ENCODE data around the gene HNRNPA1. TPM values are rescaled to one million over a fixed set of nuclear protein-coding genes. Genes with fewer than 3 reads are reported as not detected.

HNRNPA1 gene
- total and polyA plus RNA-seq, 9 of the 15 experiments (the other 6 are each of a cell fraction or from before 2014, with no cell fraction given), result 1,166 to 2,703 (median 1,815) TPM

DNA sequence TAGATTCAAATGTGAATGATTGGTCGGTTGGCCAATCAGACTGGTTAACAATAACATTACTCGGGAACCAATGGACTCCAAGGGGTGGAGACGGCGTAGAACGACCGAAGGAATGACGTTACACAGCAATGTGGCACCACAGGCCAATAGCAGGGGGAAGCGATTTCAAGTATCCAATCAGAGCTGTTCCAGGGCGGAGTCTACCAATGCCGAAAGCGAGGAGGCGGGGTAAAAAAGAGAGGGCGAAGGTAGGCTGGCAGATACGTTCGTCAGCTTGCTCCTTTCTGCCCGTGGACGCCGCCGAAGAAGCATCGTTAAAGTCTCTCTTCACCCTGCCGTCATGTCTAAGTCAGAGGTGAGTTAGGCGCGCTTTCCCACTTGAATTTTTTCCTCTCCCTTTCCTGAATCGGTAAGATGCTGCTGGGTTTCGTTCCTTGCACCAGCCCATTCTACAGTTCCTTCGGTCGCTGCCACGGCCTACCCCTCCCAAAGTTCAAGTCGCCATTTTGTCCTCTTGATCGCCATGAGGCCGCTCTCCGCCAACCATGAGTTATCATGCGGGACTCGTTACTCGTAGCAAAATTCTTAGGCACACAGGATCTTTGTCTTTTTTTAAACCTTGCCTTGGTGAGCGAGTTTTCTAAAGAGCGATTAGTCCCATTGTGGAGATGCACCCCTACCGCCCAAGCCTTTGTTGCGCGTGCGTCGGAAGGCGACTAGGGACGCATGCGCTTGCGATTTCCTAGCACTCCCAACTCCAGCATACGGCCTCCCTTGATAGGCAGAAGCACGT lies at the start of gene HNRNPA1 (continued):
- TF ChIP-seq CBX1 (IDR thresholded peaks at IDR 0.05; ENCODE audit: low read depth) (peak; percentile 27; the same call in 1 of the 2 replicates), MEF2A (IDR thresholded peaks at IDR 0.05; ENCODE audit: control insufficient read depth, low read depth, low read length) (no peak), ZC3H11A (IDR thresholded peaks at IDR 0.05; ENCODE audit: low read depth, low read length) (no peak), GTF2F1 (IDR thresholded peaks at IDR 0.05; ENCODE audit: low read depth, low read length) (peak; percentile 94), NR2C2 (CRISPR knock-in tag; IDR thresholded peaks at IDR 0.05) (peak; percentile 86), NR2C2 (tag; IDR thresholded peaks at IDR 0.05) (peak; percentile 87), TRIM28 (IDR thresholded peaks at IDR 0.05) (0 out of 2 replicates have a peak, but pooled peaks have one; percentile 39), SRSF3 (IDR thresholded peaks at IDR 0.05; ENCODE audit: insufficient read depth, low read length) (no peak), SMAD2 (IDR thresholded peaks at IDR 0.05; ENCODE audit: low read depth, low read length) (no peak), ZNF830 (CRISPR knock-in tag; IDR thresholded peaks at IDR 0.05) (peak; percentile 46; the same call in 1 of the 2 replicates), YBX1 (IDR thresholded peaks at IDR 0.05) (no peak), RFX5 (IDR thresholded peaks at IDR 0.05; ENCODE audit: low read depth, low read length) (no peak; the same call in 1 of the 2 replicates), CC2D1A (IDR thresholded peaks at IDR 0.05) (no peak)
- TF ChIP-seq, protein P1, sequence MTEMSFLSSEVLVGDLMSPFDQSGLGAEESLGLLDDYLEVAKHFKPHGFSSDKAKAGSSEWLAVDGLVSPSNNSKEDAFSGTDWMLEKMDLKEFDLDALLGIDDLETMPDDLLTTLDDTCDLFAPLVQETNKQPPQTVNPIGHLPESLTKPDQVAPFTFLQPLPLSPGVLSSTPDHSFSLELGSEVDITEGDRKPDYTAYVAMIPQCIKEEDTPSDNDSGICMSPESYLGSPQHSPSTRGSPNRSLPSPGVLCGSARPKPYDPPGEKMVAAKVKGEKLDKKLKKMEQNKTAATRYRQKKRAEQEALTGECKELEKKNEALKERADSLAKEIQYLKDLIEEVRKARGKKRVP (CRISPR knock-in tag; IDR thresholded peaks at IDR 0.05), result no peak
- TF ChIP-seq, protein P2, sequence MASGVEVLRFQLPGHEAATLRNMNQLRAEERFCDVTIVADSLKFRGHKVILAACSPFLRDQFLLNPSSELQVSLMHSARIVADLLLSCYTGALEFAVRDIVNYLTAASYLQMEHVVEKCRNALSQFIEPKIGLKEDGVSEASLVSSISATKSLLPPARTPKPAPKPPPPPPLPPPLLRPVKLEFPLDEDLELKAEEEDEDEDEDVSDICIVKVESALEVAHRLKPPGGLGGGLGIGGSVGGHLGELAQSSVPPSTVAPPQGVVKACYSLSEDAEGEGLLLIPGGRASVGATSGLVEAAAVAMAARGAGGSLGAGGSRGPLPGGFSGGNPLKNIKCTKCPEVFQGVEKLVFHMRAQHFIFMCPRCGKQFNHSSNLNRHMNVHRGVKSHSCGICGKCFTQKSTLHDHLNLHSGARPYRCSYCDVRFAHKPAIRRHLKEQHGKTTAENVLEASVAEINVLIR (CRISPR knock-in tag; IDR thresholded peaks at IDR 0.05), result peak; percentile 72
- TF ChIP-seq, protein P3, sequence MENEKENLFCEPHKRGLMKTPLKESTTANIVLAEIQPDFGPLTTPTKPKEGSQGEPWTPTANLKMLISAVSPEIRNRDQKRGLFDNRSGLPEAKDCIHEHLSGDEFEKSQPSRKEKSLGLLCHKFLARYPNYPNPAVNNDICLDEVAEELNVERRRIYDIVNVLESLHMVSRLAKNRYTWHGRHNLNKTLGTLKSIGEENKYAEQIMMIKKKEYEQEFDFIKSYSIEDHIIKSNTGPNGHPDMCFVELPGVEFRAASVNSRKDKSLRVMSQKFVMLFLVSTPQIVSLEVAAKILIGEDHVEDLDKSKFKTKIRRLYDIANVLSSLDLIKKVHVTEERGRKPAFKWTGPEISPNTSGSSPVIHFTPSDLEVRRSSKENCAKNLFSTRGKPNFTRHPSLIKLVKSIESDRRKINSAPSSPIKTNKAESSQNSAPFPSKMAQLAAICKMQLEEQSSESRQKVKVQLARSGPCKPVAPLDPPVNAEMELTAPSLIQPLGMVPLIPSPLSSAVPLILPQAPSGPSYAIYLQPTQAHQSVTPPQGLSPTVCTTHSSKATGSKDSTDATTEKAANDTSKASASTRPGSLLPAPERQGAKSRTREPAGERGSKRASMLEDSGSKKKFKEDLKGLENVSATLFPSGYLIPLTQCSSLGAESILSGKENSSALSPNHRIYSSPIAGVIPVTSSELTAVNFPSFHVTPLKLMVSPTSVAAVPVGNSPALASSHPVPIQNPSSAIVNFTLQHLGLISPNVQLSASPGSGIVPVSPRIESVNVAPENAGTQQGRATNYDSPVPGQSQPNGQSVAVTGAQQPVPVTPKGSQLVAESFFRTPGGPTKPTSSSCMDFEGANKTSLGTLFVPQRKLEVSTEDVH (IDR thresholded peaks at IDR 0.05; ENCODE audit: low read depth, partially characterized antibody), result peak; percentile 6
- TF ChIP-seq, protein P4, sequence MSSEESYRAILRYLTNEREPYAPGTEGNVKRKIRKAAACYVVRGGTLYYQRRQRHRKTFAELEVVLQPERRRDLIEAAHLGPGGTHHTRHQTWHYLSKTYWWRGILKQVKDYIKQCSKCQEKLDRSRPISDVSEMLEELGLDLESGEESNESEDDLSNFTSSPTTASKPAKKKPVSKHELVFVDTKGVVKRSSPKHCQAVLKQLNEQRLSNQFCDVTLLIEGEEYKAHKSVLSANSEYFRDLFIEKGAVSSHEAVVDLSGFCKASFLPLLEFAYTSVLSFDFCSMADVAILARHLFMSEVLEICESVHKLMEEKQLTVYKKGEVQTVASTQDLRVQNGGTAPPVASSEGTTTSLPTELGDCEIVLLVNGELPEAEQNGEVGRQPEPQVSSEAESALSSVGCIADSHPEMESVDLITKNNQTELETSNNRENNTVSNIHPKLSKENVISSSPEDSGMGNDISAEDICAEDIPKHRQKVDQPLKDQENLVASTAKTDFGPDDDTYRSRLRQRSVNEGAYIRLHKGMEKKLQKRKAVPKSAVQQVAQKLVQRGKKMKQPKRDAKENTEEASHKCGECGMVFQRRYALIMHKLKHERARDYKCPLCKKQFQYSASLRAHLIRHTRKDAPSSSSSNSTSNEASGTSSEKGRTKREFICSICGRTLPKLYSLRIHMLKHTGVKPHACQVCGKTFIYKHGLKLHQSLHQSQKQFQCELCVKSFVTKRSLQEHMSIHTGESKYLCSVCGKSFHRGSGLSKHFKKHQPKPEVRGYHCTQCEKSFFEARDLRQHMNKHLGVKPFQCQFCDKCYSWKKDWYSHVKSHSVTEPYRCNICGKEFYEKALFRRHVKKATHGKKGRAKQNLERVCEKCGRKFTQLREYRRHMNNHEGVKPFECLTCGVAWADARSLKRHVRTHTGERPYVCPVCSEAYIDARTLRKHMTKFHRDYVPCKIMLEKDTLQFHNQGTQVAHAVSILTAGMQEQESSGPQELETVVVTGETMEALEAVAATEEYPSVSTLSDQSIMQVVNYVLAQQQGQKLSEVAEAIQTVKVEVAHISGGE (CRISPR knock-in tag; IDR thresholded peaks at IDR 0.05), result peak in 1 of 3 experiments; percentile 72; a peak in 2 of 6 replicates
- TF ChIP-seq, protein P5, sequence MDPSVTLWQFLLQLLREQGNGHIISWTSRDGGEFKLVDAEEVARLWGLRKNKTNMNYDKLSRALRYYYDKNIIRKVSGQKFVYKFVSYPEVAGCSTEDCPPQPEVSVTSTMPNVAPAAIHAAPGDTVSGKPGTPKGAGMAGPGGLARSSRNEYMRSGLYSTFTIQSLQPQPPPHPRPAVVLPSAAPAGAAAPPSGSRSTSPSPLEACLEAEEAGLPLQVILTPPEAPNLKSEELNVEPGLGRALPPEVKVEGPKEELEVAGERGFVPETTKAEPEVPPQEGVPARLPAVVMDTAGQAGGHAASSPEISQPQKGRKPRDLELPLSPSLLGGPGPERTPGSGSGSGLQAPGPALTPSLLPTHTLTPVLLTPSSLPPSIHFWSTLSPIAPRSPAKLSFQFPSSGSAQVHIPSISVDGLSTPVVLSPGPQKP (CRISPR knock-in tag; IDR thresholded peaks at IDR 0.05), result no peak

All from K562 (cell line).